Activated T-cell treated with anti-CD3 and anti-CD28 coated beads for 48 hours (primary cell): Measurements from ENCODE around the gene HIVEP2.

Source experiments
- DNase-seq: peaks from one replicate; pipeline ENCODE4 v3.0.0-alpha.2; 2020; ENCODE audit warnings: low read depth

Gene HIVEP2

GRCh38 chr6:142857796-142858555 is 87.0 kb downstream of the HIVEP2 start:
- no peak for DNase-seq

DNA sequence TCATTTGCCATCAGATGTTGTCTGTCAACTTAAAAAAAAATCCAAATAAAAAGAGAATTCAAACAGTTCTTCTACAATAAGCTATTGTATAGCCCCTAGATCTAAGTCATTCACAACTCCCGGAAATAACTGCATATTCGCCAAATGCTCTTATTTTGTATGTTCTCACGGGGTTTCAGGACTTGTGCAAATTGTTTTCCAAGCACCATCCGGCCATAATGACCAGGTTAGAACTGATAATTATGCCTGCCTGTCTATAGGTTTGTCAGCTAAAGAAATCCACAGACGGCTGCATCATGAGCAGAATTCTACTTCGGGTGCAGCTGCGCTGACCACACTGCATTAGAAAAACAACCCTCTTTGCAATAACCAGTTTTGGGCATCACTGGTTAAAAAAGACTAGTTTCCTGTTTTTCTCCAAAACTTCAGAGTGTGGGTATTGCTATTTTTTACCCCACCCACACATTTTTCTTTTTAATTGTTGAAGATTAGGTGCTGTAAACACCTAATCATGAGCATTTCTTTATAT is 87.7 kb downstream of the HIVEP2 start:
- no peak for DNase-seq

DNA sequence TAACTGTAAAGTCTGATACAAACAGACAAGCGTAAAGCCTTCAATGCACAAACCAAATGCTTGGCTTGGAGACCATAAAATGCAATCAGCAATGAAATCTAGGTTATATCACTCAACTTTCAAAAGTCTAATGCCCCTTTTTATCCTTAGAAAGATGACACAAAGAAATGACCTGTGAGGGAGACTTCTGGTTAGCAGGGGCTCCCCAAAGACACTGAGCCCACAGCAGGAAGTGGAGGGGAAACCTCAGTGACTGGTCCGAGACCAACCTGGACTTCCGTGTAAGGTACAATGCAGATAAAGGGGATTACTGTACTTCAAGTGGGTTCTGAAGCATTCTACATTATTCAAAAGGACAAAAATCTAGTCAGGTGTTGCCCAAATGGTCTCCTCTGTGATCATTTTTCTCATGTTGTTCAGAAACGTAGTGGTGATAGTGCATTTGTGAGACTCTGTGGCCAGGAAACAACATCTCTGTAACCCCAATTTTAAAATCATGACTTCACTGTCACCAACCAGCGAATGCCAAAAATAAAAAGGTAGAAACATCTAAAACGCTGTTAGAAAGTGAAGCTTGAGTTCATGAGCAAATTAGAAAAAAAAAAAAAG is 88.2 kb downstream of the HIVEP2 start:
- no peak for DNase-seq

GRCh38 chr6:142855893-142856623 is 88.9 kb downstream of the HIVEP2 start:
- DNase-seq = no peak

- no peak for DNase-seq
These were observed 90.1 kb downstream of the HIVEP2 start for GRCh38 chr6:142854589-142855488.

DNA sequence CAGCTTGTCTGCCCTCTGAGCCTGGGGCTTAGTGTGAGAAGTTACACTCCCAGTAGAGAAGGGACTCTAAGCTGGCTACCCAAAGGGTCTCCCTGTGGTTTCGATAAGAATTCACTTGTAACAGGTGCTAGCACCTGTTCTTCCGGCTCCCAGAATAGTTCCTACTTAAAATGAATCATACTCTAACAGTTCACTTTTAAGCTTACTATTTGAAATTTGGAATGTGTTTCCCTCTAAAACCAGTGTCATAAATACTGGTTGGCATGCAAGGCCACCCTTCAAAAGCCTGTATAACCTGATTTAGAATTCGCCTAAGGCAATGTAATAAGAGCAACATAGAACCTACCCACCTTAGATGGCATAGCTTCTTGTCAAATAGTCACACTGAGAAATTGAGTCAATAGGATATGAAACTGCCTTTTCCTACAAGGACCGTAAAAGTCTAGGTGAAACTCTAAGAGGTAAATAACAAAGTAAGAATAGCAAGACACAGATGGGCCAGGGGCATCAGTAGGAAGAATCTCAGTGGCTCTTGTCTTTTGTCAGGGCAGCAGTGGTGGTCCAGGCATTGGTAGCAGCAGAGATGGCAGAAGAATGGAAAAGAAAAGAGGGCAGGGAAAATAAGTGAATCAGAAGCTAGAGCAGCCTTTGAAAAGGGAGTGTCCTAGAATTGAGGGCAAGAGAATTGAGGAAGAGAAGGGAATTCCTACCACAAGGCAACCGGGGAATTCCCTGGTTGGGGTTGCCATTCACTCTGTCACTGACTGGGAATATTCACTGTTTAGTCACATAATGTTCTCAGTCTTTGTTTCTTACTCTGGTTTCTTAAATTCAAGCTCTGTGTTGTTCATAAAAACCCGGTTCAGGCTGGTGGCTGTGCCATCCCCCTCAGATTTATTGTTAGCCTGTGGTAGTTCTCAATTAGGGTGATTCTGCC is 91.5 kb downstream of the HIVEP2 start:
- DNase-seq = no peak

GRCh38 chr6:142851601-142852000 is 93.4 kb downstream of the HIVEP2 start:
- DNase-seq = no peak

GRCh38 chr6:142850679-142851423 is 94.1 kb downstream of the HIVEP2 start:
- DNase-seq = no peak

GRCh38 chr6:142848976-142849375 is 96.0 kb downstream of the HIVEP2 start:
- DNase-seq = no peak

- DNase-seq = no peak
These were observed 96.8 kb downstream of the HIVEP2 start for GRCh38 chr6:142848156-142848555.

DNA sequence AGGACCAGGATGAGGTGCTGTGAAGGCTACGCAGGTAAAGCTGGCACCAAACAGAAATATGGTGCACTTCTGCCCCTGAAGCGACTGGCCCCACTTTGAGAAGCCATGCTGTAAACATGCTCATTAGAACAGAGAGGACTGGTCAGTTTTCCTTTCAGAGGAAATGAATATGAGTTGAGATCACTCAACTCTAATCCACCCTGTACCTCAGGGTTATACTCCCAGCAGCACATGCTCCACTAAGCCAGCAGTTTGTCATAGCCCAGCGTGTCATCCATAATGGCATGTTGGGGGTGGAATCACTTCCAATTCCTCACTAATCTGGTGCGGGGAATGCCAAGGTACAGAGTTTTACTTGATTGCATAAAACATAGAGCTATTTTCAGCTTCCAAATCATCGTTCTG is 98.1 kb downstream of the HIVEP2 start:
- DNase-seq = no peak

DNA sequence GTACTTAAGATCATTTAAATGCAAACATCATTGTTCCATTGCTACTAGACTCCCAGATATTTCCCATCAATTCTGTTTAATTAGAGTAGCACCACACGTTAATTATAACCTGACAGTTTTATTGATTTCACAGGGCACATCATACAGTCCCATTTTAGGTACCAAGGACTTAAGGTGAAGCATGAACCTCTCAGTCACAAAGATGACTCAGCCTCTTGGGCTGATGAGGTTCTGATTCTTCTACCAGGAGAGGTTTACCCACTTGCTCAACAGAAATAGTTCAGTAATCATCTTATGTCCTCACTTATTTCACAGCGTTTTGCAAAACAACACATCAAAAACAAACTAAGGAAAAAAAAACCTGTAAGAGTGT is 98.5 kb downstream of the HIVEP2 start:
- DNase-seq = no peak

- no peak for DNase-seq
These were observed 99.1 kb downstream of the HIVEP2 start for GRCh38 chr6:142845624-142846458.

- no peak for DNase-seq
These were observed 99.8 kb downstream of the HIVEP2 start for GRCh38 chr6:142845143-142845571.

GRCh38 chr6:142844065-142844755 is 100.8 kb downstream of the HIVEP2 start:
- no peak for DNase-seq

DNA sequence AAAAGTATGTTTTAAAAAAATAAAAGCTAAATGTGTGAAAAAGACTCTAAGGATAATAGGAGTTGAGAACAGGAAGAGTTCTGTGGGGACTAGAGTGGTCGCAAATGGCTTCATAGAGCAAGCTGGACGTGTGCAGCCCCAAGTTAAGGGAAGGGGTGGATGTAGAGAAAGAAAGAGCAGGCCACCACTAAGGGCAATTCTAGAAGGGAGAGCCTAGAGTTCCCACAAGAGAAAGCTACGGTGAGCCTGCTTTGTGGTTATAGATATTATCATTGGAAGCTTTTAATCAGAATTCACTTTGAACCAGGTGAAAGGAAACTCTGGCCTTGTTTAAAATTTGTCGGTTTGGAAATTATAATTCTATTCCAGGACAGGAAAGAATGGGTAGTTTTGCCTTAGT is 101.6 kb downstream of the HIVEP2 start:
- no peak for DNase-seq

DNA sequence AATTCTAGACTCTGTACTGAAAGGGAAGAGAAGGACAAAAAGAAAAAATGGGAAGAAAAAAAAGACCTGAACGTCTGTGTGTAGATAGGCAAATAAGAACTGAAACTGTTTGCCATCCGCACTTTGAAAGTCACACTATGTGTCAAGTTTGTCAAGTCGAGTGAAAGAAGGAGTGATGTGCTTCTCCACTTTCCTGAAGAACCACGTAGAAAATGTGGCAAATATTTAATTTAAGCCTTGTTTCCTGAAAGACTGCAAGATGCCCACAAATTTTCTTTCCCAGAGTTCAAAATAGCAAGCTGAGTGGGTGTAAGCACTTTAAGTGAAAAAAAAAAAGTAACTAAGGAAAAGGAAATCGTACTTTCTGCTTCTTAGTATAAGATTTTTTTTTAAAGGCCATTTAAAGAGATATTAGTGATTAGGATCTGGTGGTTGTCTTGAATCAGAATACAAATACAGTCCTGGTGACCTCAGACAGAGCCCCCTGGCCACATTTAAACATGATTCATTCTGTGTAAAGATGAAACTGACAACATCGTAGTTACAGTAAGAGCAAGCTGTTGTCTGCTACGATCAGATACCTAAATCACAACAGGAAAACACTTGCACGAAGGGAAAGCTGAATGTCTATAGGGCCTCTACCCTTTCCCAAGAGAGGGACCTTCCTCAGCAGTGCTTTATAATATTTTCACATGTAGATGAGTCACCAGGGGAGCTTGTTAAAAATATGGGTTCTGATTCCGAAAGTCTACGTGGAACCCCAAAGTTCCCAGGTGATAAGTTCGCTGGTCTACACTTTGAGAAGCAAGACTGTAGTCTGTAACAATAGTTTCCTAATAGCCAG is 102.3 kb downstream of the HIVEP2 start:
- no peak for DNase-seq

- no peak for DNase-seq
These were observed 103.1 kb downstream of the HIVEP2 start for GRCh38 chr6:142841915-142842314.
